ENCODE data around the gene PMPCA.

PMPCA gene

GRCh38 chr9:136363949-136364748 is 46.3 kb upstream of the PMPCA start:
- no peak for DNase-seq (ENCODE audit: low read depth)
- no peak overlapping the region for H3K4me3 ChIP-seq (ENCODE audit: control insufficient read depth, low read depth, low read length)
- TF ChIP-seq CTCF (conservative IDR thresholded peaks at IDR 0.05; ENCODE audit: control insufficient read depth, insufficient read depth, low read depth, low read length): no peak

- TF ChIP-seq CTCF (conservative IDR thresholded peaks at IDR 0.05; ENCODE audit: control insufficient read depth, insufficient read depth, low read depth, low read length): no peak
- no peak for DNase-seq (ENCODE audit: low read depth)
- H3K4me3 ChIP-seq (ENCODE audit: control insufficient read depth, low read depth, low read length): no peak overlapping the region
Observed at GRCh38 chr9:136364942-136365774, 45.3 kb upstream of the PMPCA start.

GRCh38 chr9:136365775-136366222 is 44.7 kb upstream of the PMPCA start:
- H3K4me3 ChIP-seq (ENCODE audit: control insufficient read depth, low read depth, low read length): no peak overlapping the region
- TF ChIP-seq CTCF (conservative IDR thresholded peaks at IDR 0.05; ENCODE audit: control insufficient read depth, insufficient read depth, low read depth, low read length): no peak
- no peak for DNase-seq (ENCODE audit: low read depth)

- H3K4me3 ChIP-seq (ENCODE audit: control insufficient read depth, low read depth, low read length): no peak overlapping the region
- no peak for TF ChIP-seq CTCF (conservative IDR thresholded peaks at IDR 0.05; ENCODE audit: control insufficient read depth, insufficient read depth, low read depth, low read length)
- DNase-seq (ENCODE audit: low read depth): no peak
Observed at GRCh38 chr9:136366826-136367225, 43.6 kb upstream of the PMPCA start.

GRCh38 chr9:136367296-136368145 is 42.9 kb upstream of the PMPCA start:
- no peak overlapping the region for H3K4me3 ChIP-seq (ENCODE audit: control insufficient read depth, low read depth, low read length)
- TF ChIP-seq CTCF (conservative IDR thresholded peaks at IDR 0.05; ENCODE audit: control insufficient read depth, insufficient read depth, low read depth, low read length): no peak
- no peak for DNase-seq (ENCODE audit: low read depth)

- TF ChIP-seq CTCF (conservative IDR thresholded peaks at IDR 0.05; ENCODE audit: control insufficient read depth, insufficient read depth, low read depth, low read length): no peak
- no peak for DNase-seq (ENCODE audit: low read depth)
- H3K4me3 ChIP-seq (ENCODE audit: control insufficient read depth, low read depth, low read length): no peak overlapping the region
Observed at GRCh38 chr9:136368190-136368589, 42.3 kb upstream of the PMPCA start.

Data from fibroblast of mammary gland (primary cell).